ENCODE results near the gene IPO11.

The IPO11 gene

DNA sequence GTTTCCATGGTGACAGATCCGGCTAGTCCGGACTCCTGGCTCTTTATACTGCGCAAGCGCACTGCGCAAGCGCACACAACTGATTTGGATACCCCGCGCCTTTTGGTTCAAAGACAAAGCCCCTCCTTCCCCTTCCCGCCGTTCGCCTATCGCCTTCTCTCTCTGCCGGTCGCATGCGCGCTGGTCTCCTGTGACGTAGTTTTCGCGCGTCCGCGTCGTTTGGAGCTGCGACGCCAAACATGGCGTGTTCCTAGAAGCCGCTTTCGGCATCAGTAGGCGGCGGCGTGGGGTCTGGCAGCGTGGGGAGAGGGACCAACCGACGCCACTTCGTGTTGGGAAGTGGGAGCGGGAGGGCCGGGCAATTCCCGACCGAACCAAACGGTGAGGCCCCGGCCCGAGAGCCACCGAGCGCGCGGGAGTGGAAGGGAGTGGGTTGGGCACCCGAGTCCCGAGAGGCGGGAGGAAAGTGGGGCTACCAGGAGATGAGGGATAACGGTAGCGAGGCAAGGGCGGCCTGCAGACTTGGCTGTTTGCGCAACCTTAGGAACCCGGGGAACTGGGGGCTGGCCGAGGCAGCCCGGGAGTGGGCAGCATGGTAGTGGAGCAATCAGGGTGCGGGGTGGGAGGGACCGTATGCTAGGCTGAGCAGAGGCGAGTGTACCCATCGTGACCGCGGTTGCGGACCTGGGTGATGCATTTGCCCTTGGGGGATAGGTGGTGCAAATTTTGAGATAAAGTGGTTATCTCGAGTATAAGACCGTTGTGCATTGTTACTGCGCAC is at the start of gene IPO11:
Gene IPO11, plus strand, starts transcription at position 215 of the 781 bp plus-strand sequence. CDS start 24,517 bp downstream, outside the sequence.
- DNase-seq: peak; percentile 99

DNA sequence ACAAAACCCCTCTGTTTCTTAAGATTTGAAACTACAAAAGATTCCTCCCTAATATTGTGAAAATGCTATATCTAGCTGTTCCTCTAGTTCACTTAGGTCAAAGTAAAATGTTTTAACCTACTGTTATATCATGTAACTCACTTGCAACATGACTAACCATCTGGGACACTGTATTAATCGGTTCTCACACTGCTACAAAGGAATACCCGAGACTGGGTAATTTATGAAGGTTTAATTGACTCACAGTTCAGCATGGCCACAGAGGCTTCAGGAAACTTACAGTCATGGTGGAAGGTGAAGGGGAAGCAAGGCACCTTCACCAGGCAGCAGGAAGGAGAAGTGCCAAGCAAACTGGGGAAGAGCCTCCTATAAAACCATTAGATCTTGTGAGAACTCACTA is 43.5 kb upstream of the IPO11 start:
- DNase-seq: no peak

DNA sequence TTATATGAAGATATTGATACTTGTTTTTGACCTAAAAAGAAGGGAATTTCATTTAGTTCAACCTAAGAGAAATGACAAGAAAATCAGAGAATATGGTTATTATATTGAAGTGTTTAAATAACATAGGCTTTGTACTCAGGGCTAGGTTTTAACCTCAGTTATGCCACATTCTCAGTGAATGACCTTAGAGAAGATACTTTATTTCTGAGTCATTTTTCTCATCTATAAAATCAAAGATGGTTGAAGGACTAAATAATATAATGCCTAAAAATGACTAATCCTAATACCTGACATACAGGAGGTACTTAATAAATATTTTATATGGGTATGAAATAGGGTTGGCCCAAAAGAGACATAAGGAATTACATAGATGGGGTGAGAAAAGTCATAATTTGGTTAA is 41.2 kb upstream of the IPO11 start:
- DNase-seq: no peak

DNA sequence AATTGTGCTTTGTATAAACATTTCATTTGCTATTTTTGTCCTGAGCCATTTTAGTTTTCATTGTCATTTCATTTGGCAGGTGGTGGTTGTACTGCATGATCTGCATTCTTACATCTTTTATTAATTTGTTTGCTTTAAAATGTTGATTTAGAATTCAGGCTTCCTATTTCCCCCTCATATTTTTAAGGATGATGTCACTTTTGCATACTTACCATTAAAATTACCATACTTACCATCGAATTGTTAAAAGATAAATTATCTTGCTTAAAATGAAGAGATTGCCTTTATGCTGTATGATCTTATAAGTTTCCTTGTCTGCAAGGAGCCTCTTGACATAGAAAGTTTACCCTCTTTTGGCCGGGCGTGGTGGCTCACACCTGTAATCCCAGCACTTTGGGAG is 40.0 kb upstream of the IPO11 start:
- no peak for DNase-seq

DNA sequence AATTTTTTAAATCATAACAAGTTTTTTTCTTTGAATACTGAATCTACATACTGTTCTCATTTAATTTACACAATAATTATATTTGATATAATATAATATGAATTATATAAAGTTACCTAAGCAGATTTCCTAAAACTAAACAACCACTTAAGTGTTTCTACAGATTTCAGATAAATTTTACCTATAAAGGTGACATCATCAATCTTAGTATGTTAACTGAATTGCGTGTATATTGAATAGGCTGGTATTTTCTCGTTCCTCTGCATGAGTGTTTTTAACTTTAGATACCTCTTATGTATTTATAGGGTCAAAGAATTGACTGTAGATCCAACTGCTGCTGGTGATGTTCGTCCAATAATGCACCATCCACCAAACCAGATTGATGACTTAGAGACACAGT is 39.2 kb upstream of the IPO11 start:
- no peak for DNase-seq

GRCh38 chr5:62374090-62374489 is 38.5 kb upstream of the IPO11 start:
- no peak for DNase-seq

DNA sequence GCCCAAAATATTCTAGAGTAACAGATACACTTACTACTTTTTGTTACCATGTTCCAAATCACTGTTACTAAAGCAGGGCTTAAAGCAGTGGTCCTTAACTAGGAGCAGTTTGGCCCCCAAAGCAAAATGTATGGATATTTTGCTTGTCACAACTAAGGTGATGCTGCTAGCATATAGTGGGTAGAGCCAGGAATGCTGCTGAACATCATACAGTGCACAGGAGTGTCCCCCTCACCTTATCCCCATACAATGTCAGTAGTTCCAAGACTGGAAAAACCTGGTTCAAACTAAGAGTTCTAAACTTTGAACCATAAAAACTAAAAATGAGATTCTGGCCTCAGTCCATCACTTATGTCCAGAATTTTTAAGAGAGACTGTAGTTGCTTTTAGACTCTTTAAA is 36.9 kb upstream of the IPO11 start:
- no peak for DNase-seq

- no peak for DNase-seq
Measured at GRCh38 chr5:62376064-62376463, 36.5 kb upstream of the IPO11 start.

DNA sequence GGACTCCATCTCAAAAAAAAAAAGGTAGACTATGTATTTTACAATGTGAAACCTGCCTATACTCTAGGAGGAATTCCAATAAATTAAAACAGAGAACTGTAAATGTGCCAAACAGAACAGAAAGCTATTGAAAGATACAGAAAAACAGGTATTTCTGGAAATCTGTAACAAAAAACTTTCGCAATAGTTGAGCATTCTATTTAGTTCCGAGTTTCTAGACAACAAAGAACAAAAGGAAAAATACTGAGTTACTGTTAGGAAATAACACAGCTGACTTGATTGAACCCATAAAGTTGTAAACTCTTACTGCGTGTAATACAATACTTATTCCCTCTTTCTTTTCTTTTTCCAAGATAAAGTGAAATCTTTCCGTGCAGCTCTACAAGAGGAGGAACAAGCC is 27.4 kb upstream of the IPO11 start:
- DNase-seq: no peak

DNA sequence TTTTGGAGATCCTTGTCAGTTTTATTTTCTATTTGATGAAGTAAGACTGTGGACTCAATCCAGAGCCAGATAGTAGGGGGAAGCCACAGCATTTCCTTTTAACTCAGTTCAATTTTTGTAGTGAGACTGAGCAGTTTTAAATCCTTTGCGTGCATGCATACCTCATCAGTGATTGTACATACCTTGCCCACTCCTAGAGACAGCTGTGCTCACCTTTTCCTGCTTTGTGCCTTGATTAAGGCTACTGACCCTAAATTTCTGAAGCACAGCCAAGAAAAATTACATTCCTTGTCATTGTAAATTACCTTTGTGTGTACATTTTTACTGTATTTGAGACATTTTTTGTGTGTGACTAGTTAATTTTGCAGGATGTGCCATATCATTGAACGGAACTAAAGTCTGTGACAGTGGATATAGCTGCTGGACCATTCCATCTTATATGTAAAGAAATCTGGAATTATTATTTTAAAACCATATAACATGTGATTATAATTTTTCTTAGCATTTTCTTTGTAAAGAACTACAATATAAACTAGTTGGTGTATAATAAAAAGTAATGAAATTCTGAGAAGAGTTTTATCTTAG is 26.7 kb upstream of the IPO11 start:
- DNase-seq: no peak

- no peak for DNase-seq
Measured at GRCh38 chr5:62386824-62387223, 25.7 kb upstream of the IPO11 start.

- DNase-seq: no peak
Measured at GRCh38 chr5:62395210-62395950, 17.2 kb upstream of the IPO11 start.

- peak; percentile 96 for DNase-seq
Measured at GRCh38 chr5:62403411-62404250, 8.9 kb upstream of the IPO11 start, which contains the start of gene DIMT1. DIMT1 (minus strand) TSS chr5:62403905; CDS start chr5:62403772, 133 bp downstream.

DNA sequence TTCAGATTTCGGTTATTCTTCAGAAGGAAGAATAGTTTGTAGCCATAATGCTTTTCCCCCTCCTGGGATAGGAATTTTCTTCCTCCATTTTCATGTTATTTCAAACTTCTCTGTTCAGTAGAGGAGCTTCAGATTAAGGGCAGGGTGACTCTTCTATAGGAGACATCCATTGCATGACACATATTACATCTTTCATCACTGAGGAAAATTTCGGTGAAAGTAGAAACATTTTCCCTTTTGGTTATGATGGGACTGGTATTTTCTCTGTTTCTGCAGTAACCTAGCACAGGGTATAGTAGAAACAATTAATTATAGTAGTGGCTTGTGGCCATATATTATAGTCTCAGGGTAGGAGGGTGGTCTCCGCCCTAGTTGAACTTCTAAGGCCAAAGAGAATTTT is 1.1 kb downstream of the IPO11 start:
- no peak for DNase-seq

DNA sequence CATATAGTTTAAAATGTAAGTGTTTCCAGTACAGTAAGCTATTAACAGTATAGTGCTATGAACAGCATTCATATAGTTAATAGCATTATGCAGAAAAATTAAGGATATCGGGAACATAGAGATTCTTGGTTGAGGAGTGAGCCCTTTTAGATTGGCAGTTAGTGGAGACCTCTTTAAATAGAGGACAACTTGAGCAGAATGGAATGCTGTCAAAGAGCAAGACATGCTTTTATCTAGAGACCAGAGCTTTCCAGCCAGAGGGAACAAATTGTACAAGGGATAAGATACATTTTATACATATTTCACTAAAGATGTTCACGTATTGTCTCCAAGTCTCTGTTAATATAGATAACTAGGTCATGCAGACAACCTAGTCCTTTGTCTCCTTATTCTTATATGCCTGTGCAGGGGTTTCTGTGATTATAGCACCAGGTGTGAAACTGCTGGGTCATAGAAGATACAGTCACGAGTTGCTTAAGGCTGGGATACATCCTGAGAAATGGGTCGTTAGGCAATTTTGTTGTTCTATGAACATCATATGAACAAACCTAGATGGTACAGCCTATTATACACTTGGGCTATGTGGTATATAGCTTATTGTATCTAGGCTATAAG is 6.0 kb downstream of the IPO11 start:
- no peak for DNase-seq

DNA sequence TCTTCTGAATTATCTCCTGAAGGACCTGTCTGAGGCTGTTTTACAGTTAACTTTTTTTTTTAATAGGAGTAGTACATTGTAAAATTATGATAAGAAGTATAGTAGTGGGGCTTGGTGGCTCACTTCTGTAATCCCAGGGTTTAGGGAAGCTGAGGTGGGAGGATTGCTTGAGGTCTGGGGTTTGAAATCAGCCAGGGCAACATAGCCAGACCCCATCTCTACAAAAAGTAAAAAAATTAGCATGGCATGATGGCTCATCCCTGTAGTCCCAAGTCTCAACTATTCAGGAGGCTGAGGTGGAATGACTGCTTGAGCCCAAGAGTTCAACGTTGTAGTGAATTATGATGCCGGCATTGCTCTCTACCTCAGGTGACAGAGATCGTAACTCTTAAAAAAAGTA is 7.0 kb downstream of the IPO11 start:
- DNase-seq: no peak

DNA sequence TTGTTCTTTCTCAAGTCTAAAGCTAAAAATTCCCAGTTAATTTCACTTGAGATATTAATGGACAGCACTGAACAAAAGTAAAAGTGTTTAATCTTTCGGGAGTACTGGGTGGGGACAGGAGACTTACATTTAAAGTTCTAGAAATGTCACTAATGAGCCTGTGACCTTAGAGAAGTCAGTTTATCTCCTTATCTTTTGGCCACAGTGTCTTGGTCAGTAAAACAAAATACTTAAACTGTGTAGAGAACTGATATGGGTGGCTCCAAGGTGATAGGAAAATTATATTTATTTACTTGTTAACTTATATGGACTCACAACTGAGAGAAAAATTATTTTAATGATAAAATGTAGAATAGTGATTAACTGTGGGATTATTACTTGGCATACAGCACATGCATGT is 8.9 kb downstream of the IPO11 start:
- no peak for DNase-seq

GRCh38 chr5:62424763-62425162 is 12.2 kb downstream of the IPO11 start:
- no peak for DNase-seq

GRCh38 chr5:62431735-62432620 is 19.4 kb downstream of the IPO11 start:
- no peak for DNase-seq

DNA sequence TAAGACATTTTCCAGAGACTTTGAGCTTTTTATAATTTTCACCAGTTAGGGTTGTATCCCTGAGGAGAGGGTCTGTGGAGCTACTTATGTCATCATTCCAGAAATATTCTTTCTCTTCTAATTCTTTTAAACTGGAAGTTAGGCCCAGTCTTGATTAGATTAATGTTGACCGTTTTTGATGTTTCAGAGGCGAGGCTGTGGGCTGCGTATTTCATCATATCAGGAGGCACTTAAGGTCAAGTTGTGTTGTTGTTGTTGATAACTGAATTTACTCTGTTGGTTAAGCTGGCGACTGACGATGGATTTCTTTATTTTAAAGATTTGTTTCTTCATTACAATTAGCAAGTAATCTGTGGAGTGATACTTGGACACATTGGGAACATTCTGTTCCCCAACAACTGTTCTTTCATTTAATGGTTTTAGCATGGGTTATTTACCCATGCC is 20.1 kb downstream of the IPO11 start:
- DNase-seq: no peak

- no peak for DNase-seq
Measured at GRCh38 chr5:62448528-62448927, 36.0 kb downstream of the IPO11 start.
